ENCODE measurements around the gene RAB17. TPM values are rescaled to one million over a fixed set of nuclear protein-coding genes. Genes with fewer than 3 reads are reported as not detected.
A peak's percentile ranks its signal among the peaks of the same experiment; 100 is the strongest.

RAB17 gene
- total and polyA plus RNA-seq, 10 of the 15 experiments (the other 5 are each of a cell fraction or from before 2014, with no cell fraction given): 0.07 to 1.4 (median 0.28) TPM; not detected in 3

- FAIRE-seq (no peak), ATAC-seq (no peak), DNase-seq (ENCODE audit: low read depth, low spot score) (no peak)
- H3K79me2 ChIP-seq (ENCODE audit: control insufficient read depth, insufficient read depth, low read length): no peaks in the 10 kb centered on the region
- H3K4me3 ChIP-seq: no peak overlapping the region
- H2AFZ ChIP-seq (ENCODE audit: control insufficient read depth, low read depth, low read length): no peak overlapping the region
- H3K4me2 ChIP-seq (ENCODE audit: control insufficient read depth, insufficient read depth): no peak overlapping the region
- in situ Hi-C loops (cut with MboI): no loop called here
- RAD21 ChIA-PET (ENCODE audit: unreplicated experiment): interaction anchor here (1.1 to 1.5 kb wide), 2 partner anchors 26 to 43 kb away, joined by 3 read pairs; no protein-coding TSS in a partner anchor
- BruUV-seq (replicated peaks): no TSS peak
- H3K4me1 ChIP-seq (ENCODE audit: control insufficient read depth, insufficient read depth, low read length): peaks cover 19% of the 10 kb centered on the region
- no peaks in the 10 kb centered on the region for H3K27me3 ChIP-seq (replicated peaks in 1 of 2; ENCODE audit: control insufficient read depth in 2 of 2, insufficient read depth in 2 of 2, low read length in 1 of 2)
- H3K9ac ChIP-seq (ENCODE audit: control insufficient read depth, insufficient read depth, low read length): no peak overlapping the region
- TF ChIP-seq, protein P1, sequence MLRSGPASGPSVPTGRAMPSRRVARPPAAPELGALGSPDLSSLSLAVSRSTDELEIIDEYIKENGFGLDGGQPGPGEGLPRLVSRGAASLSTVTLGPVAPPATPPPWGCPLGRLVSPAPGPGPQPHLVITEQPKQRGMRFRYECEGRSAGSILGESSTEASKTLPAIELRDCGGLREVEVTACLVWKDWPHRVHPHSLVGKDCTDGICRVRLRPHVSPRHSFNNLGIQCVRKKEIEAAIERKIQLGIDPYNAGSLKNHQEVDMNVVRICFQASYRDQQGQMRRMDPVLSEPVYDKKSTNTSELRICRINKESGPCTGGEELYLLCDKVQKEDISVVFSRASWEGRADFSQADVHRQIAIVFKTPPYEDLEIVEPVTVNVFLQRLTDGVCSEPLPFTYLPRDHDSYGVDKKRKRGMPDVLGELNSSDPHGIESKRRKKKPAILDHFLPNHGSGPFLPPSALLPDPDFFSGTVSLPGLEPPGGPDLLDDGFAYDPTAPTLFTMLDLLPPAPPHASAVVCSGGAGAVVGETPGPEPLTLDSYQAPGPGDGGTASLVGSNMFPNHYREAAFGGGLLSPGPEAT (IDR thresholded peaks at IDR 0.05; ENCODE audit: low read depth): no peak
- TF ChIP-seq NR2C2 (IDR thresholded peaks at IDR 0.05; ENCODE audit: borderline replicate concordance, control insufficient read depth, insufficient read length, low read depth): no peak
- TF ChIP-seq BMI1 (IDR thresholded peaks at IDR 0.05; ENCODE audit: borderline replicate concordance): no peak
- POLR2A ChIA-PET: interaction anchor here (1.5 to 2.4 kb wide), 2 partner anchors 10 to 15 kb away, joined by 3 to 11 read pairs; no protein-coding TSS in a partner anchor
- intact Hi-C loops (cut with micrococcal nuclease; ENCODE audit: unreplicated experiment): loop anchor here (5.0 kb wide), 1 partner anchor 43 kb away; no protein-coding TSS in a partner anchor
- H4K20me1 ChIP-seq (ENCODE audit: control insufficient read depth, insufficient read depth): no peaks in the 10 kb centered on the region
- CTCF ChIA-PET: interaction anchor here (1.0 to 6.0 kb wide), 6 partner anchors 10 to 58 kb away, joined by 3 to 38 read pairs (median 4); no protein-coding TSS in a partner anchor
- peaks cover 12% of the 10 kb centered on the region for H3K9me3 ChIP-seq (replicated peaks; ENCODE audit: control insufficient read depth, insufficient read depth, low read length)
- no peaks in the 10 kb centered on the region for H3K36me3 ChIP-seq (ENCODE audit: control insufficient read depth in 2 of 2, insufficient read depth in 2 of 2, low read length in 1 of 2)
- SMC1A ChIA-PET (ENCODE audit: uncharacterized antibody, unreplicated experiment): interaction anchor here (0.6 to 7.4 kb wide), 7 partner anchors 10 to 342 kb away, joined by 3 to 44 read pairs (median 6); no protein-coding TSS in a partner anchor
- 100% methylated on average over 1 of the region's 1 CpG for WGBS (ENCODE audit: insufficient coverage, insufficient replicate concordance, low lambda C conversion rate, missing lambda C conversion rate)
- no peak overlapping the region for H3K27ac ChIP-seq (ENCODE audit: control insufficient read depth, insufficient read depth)
Observed at GRCh38 chr2:237555560-237555959, 35.0 kb downstream of the RAB17 start.

GRCh38 chr2:237553948-237554347 lies 36.6 kb downstream of the RAB17 start:
- intact Hi-C loops (cut with micrococcal nuclease; ENCODE audit: unreplicated experiment): no loop called here
- ChIA-PET POLR2A (interaction anchor here (1.2 kb wide), 1 partner anchor 13 kb away, joined by 3 read pairs; no protein-coding TSS in a partner anchor), SMC1A (ENCODE audit: uncharacterized antibody, unreplicated experiment) (interaction anchor here (0.5 to 7.4 kb wide), 3 partner anchors 8 to 23 kb away, joined by 3 to 44 read pairs (median 34); no protein-coding TSS in a partner anchor), RAD21 (ENCODE audit: unreplicated experiment) (interaction anchor here (1.0 kb wide), 1 partner anchor 18 kb away, joined by 3 read pairs; no protein-coding TSS in a partner anchor), CTCF (no interaction called here)
- H3K4me3 ChIP-seq: no peak overlapping the region
- H3K4me1 ChIP-seq (ENCODE audit: control insufficient read depth, insufficient read depth, low read length): peaks cover 15% of the 10 kb centered on the region
- no peaks in the 10 kb centered on the region for H3K79me2 ChIP-seq (ENCODE audit: control insufficient read depth, insufficient read depth, low read length)
- no peaks in the 10 kb centered on the region for H3K36me3 ChIP-seq (ENCODE audit: control insufficient read depth in 2 of 2, insufficient read depth in 2 of 2, low read length in 1 of 2)
- no peak overlapping the region for H3K27ac ChIP-seq (ENCODE audit: control insufficient read depth, insufficient read depth)
- no peak overlapping the region for H3K9ac ChIP-seq (ENCODE audit: control insufficient read depth, insufficient read depth, low read length)
- H3K9me3 ChIP-seq (replicated peaks; ENCODE audit: control insufficient read depth, insufficient read depth, low read length): peaks cover 12% of the 10 kb centered on the region
- no peak for ATAC-seq
- H3K4me2 ChIP-seq (ENCODE audit: control insufficient read depth, insufficient read depth): no peak overlapping the region
- H4K20me1 ChIP-seq (ENCODE audit: control insufficient read depth, insufficient read depth): no peaks in the 10 kb centered on the region
- DNase-seq (ENCODE audit: low read depth, low spot score): no peak
- TF ChIP-seq RUNX3 (IDR thresholded peaks at IDR 0.05; ENCODE audit: low read length) (peak; percentile 67), ZNF24 (IDR thresholded peaks at IDR 0.05) (peak; percentile 73), ZNF687 (IDR thresholded peaks at IDR 0.05) (peak; percentile 44; the same call in 1 of the 2 replicates), BHLHE40 (IDR thresholded peaks at IDR 0.05; ENCODE audit: borderline replicate concordance in 1 of 2, low read depth in 2 of 2, low read length in 1 of 2) (peak in 1 of 2 experiments; percentile 65; a peak in 2 of 4 replicates), IKZF2 (IDR thresholded peaks at IDR 0.05) (no peak)
- WGBS (ENCODE audit: insufficient coverage, insufficient replicate concordance, low lambda C conversion rate, missing lambda C conversion rate): 80% methylated on average over 7 of the region's 7 CpGs
- no peak overlapping the region for H2AFZ ChIP-seq (ENCODE audit: control insufficient read depth, low read depth, low read length)
- H3K27me3 ChIP-seq (replicated peaks in 1 of 2; ENCODE audit: control insufficient read depth in 2 of 2, insufficient read depth in 2 of 2, low read length in 1 of 2): 0 out of 4 replicates have a peak, but pooled peaks cover 0 to 1% of the 10 kb centered on the region in 2 experiments
- in situ Hi-C loops (cut with MboI): no loop called here
- no peak for FAIRE-seq
- BruUV-seq (replicated peaks): no TSS peak

Measured in GM12878 (cell line).